ENCODE results near the gene COLEC11. TPM values are rescaled to one million over a fixed set of nuclear protein-coding genes. Genes with fewer than 3 reads are reported as not detected.

The COLEC11 gene
- total RNA-seq, 2 donors from 2014 or later, result not detected

- H3K27me3 Mint-ChIP-seq, result peaks cover 15% of the 10 kb centered on the region
These were observed 85.8 kb downstream of the COLEC11 start for GRCh38 chr2:3680548-3681345.

GRCh38 chr2:3681625-3682024 lies 86.7 kb downstream of the COLEC11 start:
- no peaks in the 10 kb centered on the region for H3K9me3 ChIP-seq (ENCODE audit: control insufficient read depth, low read length, poor library complexity, severe bottlenecking)
- peaks cover 17% of the 10 kb centered on the region for H3K27me3 Mint-ChIP-seq
- no peaks in the 10 kb centered on the region for H3K4me1 Mint-ChIP-seq
- no peak for ATAC-seq
- DNase-seq, result no peak
- H3K27ac Mint-ChIP-seq, result no peak overlapping the region
- no peaks in the 10 kb centered on the region for H3K36me3 Mint-ChIP-seq (ENCODE audit: low read depth)
- no peak overlapping the region for H3K4me3 Mint-ChIP-seq

More at GRCh38 chr2:3680548-3681345, 85.8 kb downstream of the COLEC11 start:
- no peak for ATAC-seq
- DNase-seq, result no peak
- Mint-ChIP-seq H3K4me3 (no peak overlapping the region), H3K4me1 (no peaks in the 10 kb centered on the region), H3K27ac (no peak overlapping the region), H3K36me3 (ENCODE audit: low read depth) (no peaks in the 10 kb centered on the region)
- no peaks in the 10 kb centered on the region for H3K9me3 ChIP-seq (ENCODE audit: control insufficient read depth, low read length, poor library complexity, severe bottlenecking)

GRCh38 chr2:3682811-3683210 lies 87.9 kb downstream of the COLEC11 start:
- ATAC-seq, result no peak
- H3K9me3 ChIP-seq (ENCODE audit: control insufficient read depth, low read length, poor library complexity, severe bottlenecking), result no peaks in the 10 kb centered on the region

GRCh38 chr2:3683748-3684454 lies 89.0 kb downstream of the COLEC11 start:
- no peaks in the 10 kb centered on the region for H3K9me3 ChIP-seq (ENCODE audit: control insufficient read depth, low read length, poor library complexity, severe bottlenecking)
- Mint-ChIP-seq H3K27me3 (peaks cover 19% of the 10 kb centered on the region), H3K27ac (no peak overlapping the region), H3K4me1 (no peaks in the 10 kb centered on the region), H3K4me3 (no peak overlapping the region), H3K36me3 (ENCODE audit: low read depth) (no peaks in the 10 kb centered on the region)
- DNase-seq (no peak), ATAC-seq (no peak)

More at GRCh38 chr2:3682811-3683210, 87.9 kb downstream of the COLEC11 start:
- Mint-ChIP-seq H3K4me1 (no peaks in the 10 kb centered on the region), H3K27me3 (peaks cover 16% of the 10 kb centered on the region), H3K27ac (no peak overlapping the region), H3K36me3 (ENCODE audit: low read depth) (no peaks in the 10 kb centered on the region), H3K4me3 (no peak overlapping the region)
- no peak for DNase-seq

GRCh38 chr2:3689998-3690748 lies 95.3 kb downstream of the COLEC11 start:
- DNase-seq (no peak), ATAC-seq (no peak)
- H3K36me3 Mint-ChIP-seq (ENCODE audit: low read depth), result no peaks in the 10 kb centered on the region
- no peak overlapping the region for H3K27ac Mint-ChIP-seq
- H3K9me3 ChIP-seq (ENCODE audit: control insufficient read depth, low read length, poor library complexity, severe bottlenecking), result no peaks in the 10 kb centered on the region
- H3K4me1 Mint-ChIP-seq, result no peaks in the 10 kb centered on the region
- H3K27me3 Mint-ChIP-seq, result peaks cover 36% of the 10 kb centered on the region
- no peak overlapping the region for H3K4me3 Mint-ChIP-seq

- Mint-ChIP-seq H3K4me3 (no peak overlapping the region), H3K27ac (no peak overlapping the region), H3K4me1 (no peaks in the 10 kb centered on the region), H3K36me3 (ENCODE audit: low read depth) (no peaks in the 10 kb centered on the region), H3K27me3 (peaks cover 39% of the 10 kb centered on the region)
- no peak for ATAC-seq
- no peak for DNase-seq
- no peaks in the 10 kb centered on the region for H3K9me3 ChIP-seq (ENCODE audit: control insufficient read depth, low read length, poor library complexity, severe bottlenecking)
These were observed 97.5 kb downstream of the COLEC11 start for GRCh38 chr2:3692375-3692774.

Other genes with a start within 250 kb of the COLEC11 start
- gene EIPR1, start 217.3 kb upstream of the COLEC11 start, total RNA-seq, result 10 to 100 TPM; 25.1 to 28.5 TPM
- gene TRAPPC12, start 215.4 kb upstream of the COLEC11 start, total RNA-seq, result 10 to 100 TPM; 66.5 to 80.4 TPM
- 10 to 100 TPM; 27.0 to 33.0 TPM for gene ADI1, start 75.6 kb upstream of the COLEC11 start, total RNA-seq
- 10 to 100 TPM; 25.9 to 32.9 TPM for gene RNASEH1, start 36.8 kb upstream of the COLEC11 start, total RNA-seq
- 1,000 to 10,000 TPM; 1,710 to 1,803 TPM for gene RPS7, start 19.9 kb upstream of the COLEC11 start, total RNA-seq
- gene ALLC, start 63.1 kb downstream of the COLEC11 start, total RNA-seq, result not detected
- not detected for gene DCDC2C, start 108.5 kb downstream of the COLEC11 start, total RNA-seq

Data from T-helper 17 cell (primary cell).